BJ (cell line): ENCODE data around the gene MYO3B. TPM values are rescaled to one million over a fixed set of nuclear protein-coding genes. Genes with fewer than 3 reads are reported as not detected.

ENCODE experiments used
- CTCF ChIA-PET: fragments of 350-600 bp; formaldehyde crosslinking; extraction: SDS; loops from one replicate; lab custom pipeline; 2021; ENCODE audit warnings: antibody characterized with exemption, inconsistent platforms; lab: Yijun Ruan, JAX
- POLR2A ChIA-PET: fragments of 300-600 bp; sonication (Branson Sonifier 250); formaldehyde crosslinking; extraction: SDS; loops from one replicate; lab custom pipeline; 2021; ENCODE audit warnings: antibody characterized with exemption; lab: Charles Lee
- DNase-seq: peaks from one replicate; pipeline ENCODE4 v3.0.0-alpha.2; 2011; ENCODE audit warnings: low read depth
- H3K27me3 ChIP-seq: 2 replicates; pipeline ENCODE4 v1.6.0; 2011; ENCODE audit warnings: low read length; ENCODE audit not compliant: control insufficient read depth, insufficient read depth
- H3K36me3 ChIP-seq: 2 replicates; pipeline ENCODE4 v1.5.1; 2011; ENCODE audit warnings: low read length; ENCODE audit not compliant: control insufficient read depth, insufficient read depth
- H3K4me3 ChIP-seq: 2 replicates; pipeline ENCODE4 v1.5.1; 2011; ENCODE audit warnings: low read depth, mild to moderate bottlenecking, control low read depth, low read length
- CTCF ChIP-seq: IDR thresholded peaks from 2 replicates; pipeline ENCODE4 v1.5.1; 2011; ENCODE audit warnings: low read depth, mild to moderate bottlenecking, control low read depth, inconsistent platforms, low read length, moderate library complexity; ENCODE audit not compliant: insufficient read depth
- polyA plus RNA-seq: library from polyadenylated mRNA; depleted of rRNA; stranded (reverse); fragments of >200 nt; gene quantifications from 2 replicates; pipeline ENCODE4 v1.2.3, GENCODE V29; 2011

Gene MYO3B
- polyA plus RNA-seq, 1 experiment: not detected

- CTCF ChIA-PET: no interaction called here
- no peak for TF ChIP-seq CTCF
- DNase-seq: no peak
- no peaks in the 10 kb centered on the region for H3K36me3 ChIP-seq
- POLR2A ChIA-PET: no interaction called here
- no peak overlapping the region for H3K4me3 ChIP-seq
- no peaks in the 10 kb centered on the region for H3K27me3 ChIP-seq
Observed at GRCh38 chr2:170191166-170191866, 13.4 kb downstream of the MYO3B start.

- POLR2A ChIA-PET: no interaction called here
Observed at GRCh38 chr2:170196963-170197362, 19.0 kb downstream of the MYO3B start.

GRCh38 chr2:170201275-170201674 lies 23.3 kb downstream of the MYO3B start:
- ChIA-PET POLR2A (no interaction called here), CTCF (interaction anchor here (1.4 kb wide), 1 partner anchor 12 kb away, joined by 3 read pairs; no protein-coding TSS in a partner anchor)
- no peak overlapping the region for H3K4me3 ChIP-seq

More at GRCh38 chr2:170196963-170197362, 19.0 kb downstream of the MYO3B start:
- CTCF ChIA-PET: no interaction called here
- TF ChIP-seq CTCF: no peak
- H3K36me3 ChIP-seq: no peaks in the 10 kb centered on the region
- peaks cover 3% of the 10 kb centered on the region; the same call in 1 of the 2 replicates for H3K27me3 ChIP-seq
- DNase-seq: no peak
- H3K4me3 ChIP-seq: no peak overlapping the region

GRCh38 chr2:170201734-170202393 lies 23.9 kb downstream of the MYO3B start:
- Histone ChIP-seq H3K27me3 (peaks cover 3% of the 10 kb centered on the region; the same call in 1 of the 2 replicates), H3K36me3 (no peaks in the 10 kb centered on the region), H3K4me3 (no peak overlapping the region)
- ChIA-PET CTCF (interaction anchor here (1.4 kb wide), 1 partner anchor 12 kb away, joined by 3 read pairs; no protein-coding TSS in a partner anchor), POLR2A (no interaction called here)
- no peak for DNase-seq
- no peak for TF ChIP-seq CTCF

More at GRCh38 chr2:170201275-170201674, 23.3 kb downstream of the MYO3B start:
- DNase-seq: no peak
- Histone ChIP-seq H3K27me3 (peaks cover 3% of the 10 kb centered on the region; the same call in 1 of the 2 replicates), H3K36me3 (no peaks in the 10 kb centered on the region)
- no peak for TF ChIP-seq CTCF

- CTCF ChIA-PET: interaction anchor here (1.4 kb wide), 1 partner anchor 13 kb away, joined by 3 read pairs; no protein-coding TSS in a partner anchor
- TF ChIP-seq CTCF: no peak
- H3K36me3 ChIP-seq: no peaks in the 10 kb centered on the region
- H3K4me3 ChIP-seq: no peak overlapping the region
- no peak for DNase-seq
- peaks cover 1% of the 10 kb centered on the region; the same call in 1 of the 2 replicates for H3K27me3 ChIP-seq
- POLR2A ChIA-PET: no interaction called here
Observed at GRCh38 chr2:170202437-170202836, 24.5 kb downstream of the MYO3B start.
